Tibial artery (tissue), 4 donors: ENCODE measurements around the gene SIX1.

ENCODE experiments used
- DNase-seq, 2 donors: peaks; one replicate each; pipeline ENCODE4 v3.0.0-alpha.2; 2019
- H3K27ac ChIP-seq, 2 donors: fragments of 200-600 bp; sonication (generic) in 1 of 2; 1 replicate in 1 of 2; 2 replicates in 1 of 2; pipeline ENCODE4 v1.5.1; 2018 to 2019; ENCODE audit warnings: mild to moderate bottlenecking in 1 of 2
- H3K27me3 ChIP-seq, 2 donors: fragments of 200-600 bp; sonication (generic) in 1 of 2; one replicate each; pipeline versions ENCODE4 v1.5.1 to v1.6.0; 2016 to 2019
- H3K36me3 ChIP-seq, 3 donors: fragments of 200-600 bp; sonication (generic) in 2 of 3; one replicate each; pipeline ENCODE4 v1.5.1; 2016 to 2019; ENCODE audit warnings: mild to moderate bottlenecking in 2 of 3
- H3K4me1 ChIP-seq, 4 donors: fragments of 200-600 bp; sonication (generic) in 2 of 4; 1 replicate in 3 of 4; 2 replicates in 1 of 4; pipeline ENCODE4 v1.5.1; 2016 to 2019
- H3K4me3 ChIP-seq, 2 donors: fragments of 200-600 bp; sonication (generic) in 1 of 2; 1 replicate in 1 of 2; 2 replicates in 1 of 2; pipeline ENCODE4 v1.5.1; 2018 to 2019; ENCODE audit warnings: mild to moderate bottlenecking in 2 of 2
- H3K9me3 ChIP-seq, 3 donors: fragments of 200-600 bp; sonication (generic) in 1 of 3; one replicate each; pipeline ENCODE4 v1.5.1; 2016 to 2019
- intact Hi-C: fragments of 100-400 bp; cut with DNase I; formaldehyde crosslinking; loops from one replicate; pipeline ENCODE4 v1.15.0; 2023; ENCODE audit warnings: low total_unique reads
- TF ChIP-seq, protein P1 (sequence below), 2 experiments: fragments of 200-600 bp in 1 of 2; fragments of 450-650 bp in 1 of 2; IDR thresholded peaks; one replicate each; pipeline ENCODE4 v1.5.1; 2017 to 2019; ENCODE audit warnings: antibody characterized with exemption in 2 of 2, mild to moderate bottlenecking in 1 of 2, moderate library complexity in 1 of 2

The SIX1 gene

DNA sequence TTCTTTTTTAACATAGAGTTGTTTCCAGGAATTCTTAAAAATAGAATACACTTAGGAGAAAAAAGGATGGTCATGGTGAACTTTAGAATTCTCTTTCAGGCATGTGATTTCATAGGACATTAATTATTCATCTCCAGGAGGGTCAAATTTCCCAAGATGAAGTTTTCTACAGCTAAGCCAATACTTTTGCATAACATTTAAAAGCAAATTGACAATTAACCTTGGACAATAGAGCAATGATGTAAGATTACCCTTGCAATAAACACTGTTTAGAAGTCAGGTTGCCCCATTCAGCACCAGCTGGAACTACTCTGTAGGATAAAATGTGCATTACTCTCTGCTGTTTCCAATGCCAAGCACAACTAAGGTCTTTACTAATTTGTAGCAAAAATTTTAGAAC lies 49.5 kb downstream of the SIX1 start:
- Histone ChIP-seq H3K4me3 (no peak overlapping the region), H3K36me3 (no peaks in the 10 kb centered on the region), H3K27ac (no peak overlapping the region), H3K9me3 (no peaks in the 10 kb centered on the region), H3K4me1 (no peaks in the 10 kb centered on the region), H3K27me3 (no peaks in the 10 kb centered on the region)
- intact Hi-C loops = no loop called here
- DNase-seq = no peak
- TF ChIP-seq, protein P1, sequence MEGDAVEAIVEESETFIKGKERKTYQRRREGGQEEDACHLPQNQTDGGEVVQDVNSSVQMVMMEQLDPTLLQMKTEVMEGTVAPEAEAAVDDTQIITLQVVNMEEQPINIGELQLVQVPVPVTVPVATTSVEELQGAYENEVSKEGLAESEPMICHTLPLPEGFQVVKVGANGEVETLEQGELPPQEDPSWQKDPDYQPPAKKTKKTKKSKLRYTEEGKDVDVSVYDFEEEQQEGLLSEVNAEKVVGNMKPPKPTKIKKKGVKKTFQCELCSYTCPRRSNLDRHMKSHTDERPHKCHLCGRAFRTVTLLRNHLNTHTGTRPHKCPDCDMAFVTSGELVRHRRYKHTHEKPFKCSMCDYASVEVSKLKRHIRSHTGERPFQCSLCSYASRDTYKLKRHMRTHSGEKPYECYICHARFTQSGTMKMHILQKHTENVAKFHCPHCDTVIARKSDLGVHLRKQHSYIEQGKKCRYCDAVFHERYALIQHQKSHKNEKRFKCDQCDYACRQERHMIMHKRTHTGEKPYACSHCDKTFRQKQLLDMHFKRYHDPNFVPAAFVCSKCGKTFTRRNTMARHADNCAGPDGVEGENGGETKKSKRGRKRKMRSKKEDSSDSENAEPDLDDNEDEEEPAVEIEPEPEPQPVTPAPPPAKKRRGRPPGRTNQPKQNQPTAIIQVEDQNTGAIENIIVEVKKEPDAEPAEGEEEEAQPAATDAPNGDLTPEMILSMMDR (IDR thresholded peaks at IDR 0.05) = no peak

- intact Hi-C loops = no loop called here
- no peaks in the 10 kb centered on the region for H3K4me1 ChIP-seq
- H3K27ac ChIP-seq = no peak overlapping the region
- H3K36me3 ChIP-seq = no peaks in the 10 kb centered on the region
- H3K27me3 ChIP-seq = no peaks in the 10 kb centered on the region
- TF ChIP-seq, protein P1 (IDR thresholded peaks at IDR 0.05) = no peak
- no peak overlapping the region for H3K4me3 ChIP-seq
- no peaks in the 10 kb centered on the region for H3K9me3 ChIP-seq
- DNase-seq = no peak
Measured at GRCh38 chr14:60596139-60596538, 53.1 kb downstream of the SIX1 start.

DNA sequence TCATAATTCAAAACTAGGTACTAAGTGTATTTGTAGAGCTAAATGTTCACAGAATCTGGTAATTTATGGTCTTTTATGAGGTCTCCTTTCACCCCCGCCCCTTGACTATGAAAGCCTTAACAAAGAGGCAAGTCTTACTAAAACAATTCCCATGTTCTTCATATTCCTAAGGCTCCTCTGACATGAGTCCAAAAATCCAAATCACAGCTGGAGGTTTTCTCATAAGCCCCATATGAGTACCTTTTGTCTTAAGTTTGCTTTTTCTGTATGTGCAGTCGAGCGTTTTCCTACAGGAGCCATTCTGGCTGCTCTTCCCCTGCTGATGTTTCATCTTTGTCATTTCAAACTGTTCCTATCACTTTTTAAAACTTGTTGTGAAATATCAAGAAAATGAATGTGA lies 55.2 kb downstream of the SIX1 start:
- Histone ChIP-seq H3K27ac (no peak overlapping the region), H3K4me1 (peaks cover 0 to 4% (median 0%) of the 10 kb centered on the region in 4 donors), H3K4me3 (no peak overlapping the region), H3K9me3 (no peaks in the 10 kb centered on the region), H3K27me3 (no peaks in the 10 kb centered on the region), H3K36me3 (no peaks in the 10 kb centered on the region)
- DNase-seq = no peak
- TF ChIP-seq, protein P1 (IDR thresholded peaks at IDR 0.05) = no peak
- intact Hi-C loops = no loop called here
